Vagina (tissue), 2 donors: ENCODE measurements around the gene CLEC16A.

Experiments used
- CTCF ChIP-seq, 3 experiments: fragments of 450-650 bp in 2 of 3; fragments of 200-600 bp in 1 of 3; sonication (generic) in 1 of 3; IDR thresholded peaks; one replicate each; pipeline ENCODE4 v1.5.1; 2017 to 2019; ENCODE audit warnings: antibody characterized with exemption in 3 of 3, mild to moderate bottlenecking in 2 of 3, moderate library complexity in 2 of 3
- POLR2A ChIP-seq, 2 donors: fragments of 450-650 bp; IDR thresholded peaks; one replicate each; pipeline ENCODE4 v1.6.1; 2017; ENCODE audit warnings: antibody characterized with exemption in 2 of 2, mild to moderate bottlenecking in 2 of 2, moderate library complexity in 2 of 2
- POLR2AphosphoS5 ChIP-seq, 2 donors: sonication (generic); formaldehyde crosslinking; IDR thresholded peaks; one replicate each; pipeline ENCODE4 v1.9.0; 2017; ENCODE audit warnings: antibody characterized with exemption in 2 of 2, mild to moderate bottlenecking in 2 of 2, low read depth in 1 of 2; ENCODE audit not compliant: insufficient read depth in 1 of 2

GRCh38 chr16:11024333-11025053 lies 80.1 kb downstream of the CLEC16A start:
- TF ChIP-seq POLR2A (IDR thresholded peaks at IDR 0.05) (no peak), CTCF (IDR thresholded peaks at IDR 0.05) (no peak), POLR2AphosphoS5 (IDR thresholded peaks at IDR 0.05; ENCODE audit: insufficient read depth in 1 of 2, low read depth in 1 of 2) (no peak)
